ENCODE results near the gene PIP5K1C. TPM values are rescaled to one million over a fixed set of nuclear protein-coding genes. Genes with fewer than 3 reads are reported as not detected.
A peak's percentile ranks its signal among the peaks of the same experiment; 100 is the strongest.
"Not testable (repeated sequence)": the region's sequence is repeated elsewhere in the genome, so short reads cannot be mapped to it uniquely, and the experiment has no call there.

The PIP5K1C gene
- total RNA-seq, 2 experiments from 2014 or later = 14.6 to 15.3 TPM

GRCh38 chr19:3637621-3638020 is 62.6 kb downstream of the PIP5K1C start:
- H3K9me3 Mint-ChIP-seq (ENCODE audit: low read depth) = no peaks in the 10 kb centered on the region
- intact Hi-C loops (cut with DNase I, micrococcal nuclease) = no loop called here
- DNase-seq (no peak), ATAC-seq (no peak)
- no peak overlapping the region for H3K27ac Mint-ChIP-seq
- H3K36me3 Mint-ChIP-seq (ENCODE audit: low read depth) = peaks cover 4% of the 10 kb centered on the region
- H3K4me1 Mint-ChIP-seq = no peaks in the 10 kb centered on the region
- H3K4me3 Mint-ChIP-seq = no peak overlapping the region
- POLR2A ChIA-PET = no interaction called here
- H3K27me3 Mint-ChIP-seq = no peaks in the 10 kb centered on the region
- CTCF ChIA-PET = no interaction called here

GRCh38 chr19:3636962-3637361 is 63.3 kb downstream of the PIP5K1C start:
- H3K36me3 Mint-ChIP-seq (ENCODE audit: low read depth) = peaks cover 4% of the 10 kb centered on the region
- no peak overlapping the region for H3K27ac Mint-ChIP-seq
- H3K4me3 Mint-ChIP-seq = no peak overlapping the region
- intact Hi-C loops (cut with DNase I, micrococcal nuclease) = no loop called here
- H3K27me3 Mint-ChIP-seq = no peaks in the 10 kb centered on the region
- ChIA-PET CTCF (no interaction called here), POLR2A (no interaction called here)
- ATAC-seq (no peak), DNase-seq (no peak)
- H3K9me3 Mint-ChIP-seq (ENCODE audit: low read depth) = no peaks in the 10 kb centered on the region
- H3K4me1 Mint-ChIP-seq = no peaks in the 10 kb centered on the region

GRCh38 chr19:3636506-3636905 is 63.8 kb downstream of the PIP5K1C start:
- CTCF ChIA-PET = interaction anchor here (0.7 to 0.9 kb wide), 2 partner anchors 27 to 105 kb away, joined by 3 read pairs; no protein-coding TSS in a partner anchor
- H3K27ac Mint-ChIP-seq = no peak overlapping the region
- no peaks in the 10 kb centered on the region for H3K9me3 Mint-ChIP-seq (ENCODE audit: low read depth)
- H3K27me3 Mint-ChIP-seq = no peaks in the 10 kb centered on the region
- POLR2A ChIA-PET = no interaction called here
- H3K4me1 Mint-ChIP-seq = no peaks in the 10 kb centered on the region
- no peak overlapping the region for H3K4me3 Mint-ChIP-seq
- DNase-seq = no peak
- no peak for ATAC-seq
- H3K36me3 Mint-ChIP-seq (ENCODE audit: low read depth) = peaks cover 4% of the 10 kb centered on the region
- intact Hi-C loops (cut with DNase I, micrococcal nuclease) = no loop called here

- ChIA-PET POLR2A (no interaction called here), CTCF (no interaction called here)
- no peaks in the 10 kb centered on the region for H3K4me1 Mint-ChIP-seq
- H3K27me3 Mint-ChIP-seq = no peaks in the 10 kb centered on the region
- no peak overlapping the region for H3K4me3 Mint-ChIP-seq
- no peak for DNase-seq
- H3K27ac Mint-ChIP-seq = peak overlapping the region; percentile 47
- no peaks in the 10 kb centered on the region for H3K9me3 Mint-ChIP-seq (ENCODE audit: low read depth)
- H3K36me3 Mint-ChIP-seq (ENCODE audit: low read depth) = peaks cover 4% of the 10 kb centered on the region
- ATAC-seq = no peak
- intact Hi-C loops (cut with DNase I, micrococcal nuclease) = no loop called here
These were observed 65.7 kb downstream of the PIP5K1C start for GRCh38 chr19:3634496-3635045.

GRCh38 chr19:3633559-3633988 is 66.7 kb downstream of the PIP5K1C start:
- CTCF ChIA-PET = no interaction called here
- H3K27me3 Mint-ChIP-seq = no peaks in the 10 kb centered on the region
- no peak overlapping the region for H3K4me3 Mint-ChIP-seq
- no peaks in the 10 kb centered on the region for H3K9me3 Mint-ChIP-seq (ENCODE audit: low read depth)
- H3K4me1 Mint-ChIP-seq = no peaks in the 10 kb centered on the region
- POLR2A ChIA-PET = no interaction called here
- H3K27ac Mint-ChIP-seq = no peak overlapping the region
- DNase-seq (no peak), ATAC-seq (no peak)
- H3K36me3 Mint-ChIP-seq (ENCODE audit: low read depth) = peaks cover 2% of the 10 kb centered on the region
- intact Hi-C loops (cut with DNase I, micrococcal nuclease) = no loop called here

- no peak for ATAC-seq
- intact Hi-C loops (cut with DNase I, micrococcal nuclease) = no loop called here
- ChIA-PET CTCF (no interaction called here), POLR2A (interaction anchor here (0.7 kb wide), 1 partner anchor 556 kb away, joined by 3 read pairs; no protein-coding TSS in a partner anchor)
- Mint-ChIP-seq H3K27me3 (no peaks in the 10 kb centered on the region), H3K36me3 (ENCODE audit: low read depth) (no peaks in the 10 kb centered on the region), H3K4me1 (no peaks in the 10 kb centered on the region), H3K9me3 (ENCODE audit: low read depth) (no peaks in the 10 kb centered on the region), H3K4me3 (no peak overlapping the region), H3K27ac (no peak overlapping the region)
- DNase-seq = no peak
These were observed 67.3 kb downstream of the PIP5K1C start for GRCh38 chr19:3632739-3633558.

GRCh38 chr19:3632098-3632497 is 68.2 kb downstream of the PIP5K1C start:
- Mint-ChIP-seq H3K4me1 (peaks cover 1% of the 10 kb centered on the region), H3K27ac (no peak overlapping the region), H3K4me3 (no peak overlapping the region), H3K9me3 (ENCODE audit: low read depth) (no peaks in the 10 kb centered on the region), H3K27me3 (no peaks in the 10 kb centered on the region), H3K36me3 (ENCODE audit: low read depth) (no peaks in the 10 kb centered on the region)
- no peak for ATAC-seq
- intact Hi-C loops (cut with DNase I, micrococcal nuclease) = no loop called here
- ChIA-PET CTCF (interaction anchor here (0.6 kb wide), 1 partner anchor 1987 kb away, joined by 3 read pairs; no protein-coding TSS in a partner anchor), POLR2A (no interaction called here)
- DNase-seq = no peak

- intact Hi-C loops (cut with DNase I, micrococcal nuclease) = no loop called here
- no peaks in the 10 kb centered on the region for H3K36me3 Mint-ChIP-seq (ENCODE audit: low read depth)
- no peak overlapping the region for H3K27ac Mint-ChIP-seq
- H3K9me3 Mint-ChIP-seq (ENCODE audit: low read depth) = no peaks in the 10 kb centered on the region
- H3K4me1 Mint-ChIP-seq = peaks cover 4% of the 10 kb centered on the region
- POLR2A ChIA-PET = no interaction called here
- no peaks in the 10 kb centered on the region for H3K27me3 Mint-ChIP-seq
- DNase-seq (no peak), ATAC-seq (no peak)
- CTCF ChIA-PET = interaction anchor here (0.6 kb wide), 1 partner anchor 1987 kb away, joined by 3 read pairs; no protein-coding TSS in a partner anchor
- H3K4me3 Mint-ChIP-seq = no peak overlapping the region
These were observed 69.0 kb downstream of the PIP5K1C start for GRCh38 chr19:3631053-3631861.

GRCh38 chr19:3628766-3629165 is 71.5 kb downstream of the PIP5K1C start:
- H3K4me1 Mint-ChIP-seq = peaks cover 22% of the 10 kb centered on the region
- ATAC-seq; H3K27ac Mint-ChIP-seq; H3K36me3 Mint-ChIP-seq (ENCODE audit: low read depth); CTCF ChIA-PET; H3K9me3 Mint-ChIP-seq (ENCODE audit: low read depth); H3K27me3 Mint-ChIP-seq; POLR2A ChIA-PET; DNase-seq; H3K4me3 Mint-ChIP-seq: not testable (repeated sequence)
- intact Hi-C loops (cut with DNase I, micrococcal nuclease) = loop anchor here in 1 of 2 experiments (5.0 kb wide), 4 partner anchors 439 to 1094 kb away; partner anchors contain the start of genes DPP9, HDGFL2 and ZBTB7A

- Mint-ChIP-seq H3K4me3 (peak overlapping the region; percentile 91), H3K36me3 (ENCODE audit: low read depth) (peaks cover 2% of the 10 kb centered on the region), H3K4me1 (peaks cover 22% of the 10 kb centered on the region), H3K27me3 (no peaks in the 10 kb centered on the region), H3K9me3 (ENCODE audit: low read depth) (no peaks in the 10 kb centered on the region), H3K27ac (no peak overlapping the region)
- ATAC-seq = no peak
- ChIA-PET POLR2A (interaction anchor here (0.6 kb wide), 2 partner anchors 63 to 109 kb away, joined by 5 read pairs; no protein-coding TSS in a partner anchor), CTCF (interaction anchor here (0.6 to 1.0 kb wide), 4 partner anchors 39 to 394 kb away, joined by 3 read pairs; no protein-coding TSS in a partner anchor)
- intact Hi-C loops (cut with DNase I, micrococcal nuclease) = loop anchor here (1.0 to 5.0 kb wide), 18 partner anchors 55 to 1095 kb away; partner anchors contain the start of genes HMG20B (in 2 of the 2), MFSD12 (in 2 of the 2), ANKRD24 (in 1 of the 2) and DPP9 (in 1 of the 2)
- no peak for DNase-seq
These were observed 72.9 kb downstream of the PIP5K1C start for GRCh38 chr19:3627351-3627723.
